Astrocyte of the hippocampus (primary cell): ENCODE measurements around the gene ABLIM3.

Experiments
- DNase-seq: peaks from one replicate; pipeline ENCODE4 v3.0.0; 2011; ENCODE audit warnings: low read depth, low spot score

ABLIM3 gene

DNA sequence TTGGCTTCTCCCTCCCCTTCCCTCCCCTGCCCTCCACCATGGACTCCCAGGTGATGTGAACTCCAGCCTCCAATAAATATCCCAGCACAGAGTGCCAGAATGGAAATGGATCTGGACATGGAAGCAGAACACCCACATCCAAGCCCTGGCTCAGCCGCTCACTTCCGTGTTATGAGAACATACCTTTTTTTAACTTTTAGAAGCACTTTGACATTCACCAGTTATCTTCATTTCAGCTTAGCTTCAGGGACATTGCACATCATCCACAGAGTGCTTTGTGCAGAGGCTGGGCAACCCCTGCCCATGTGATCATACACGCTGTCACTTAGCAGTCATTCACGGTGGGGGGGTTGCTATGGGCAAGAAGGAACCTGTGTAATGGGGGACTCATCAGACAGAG, 139.5 kb downstream of the ABLIM3 start:
- DNase-seq, result no peak

DNA sequence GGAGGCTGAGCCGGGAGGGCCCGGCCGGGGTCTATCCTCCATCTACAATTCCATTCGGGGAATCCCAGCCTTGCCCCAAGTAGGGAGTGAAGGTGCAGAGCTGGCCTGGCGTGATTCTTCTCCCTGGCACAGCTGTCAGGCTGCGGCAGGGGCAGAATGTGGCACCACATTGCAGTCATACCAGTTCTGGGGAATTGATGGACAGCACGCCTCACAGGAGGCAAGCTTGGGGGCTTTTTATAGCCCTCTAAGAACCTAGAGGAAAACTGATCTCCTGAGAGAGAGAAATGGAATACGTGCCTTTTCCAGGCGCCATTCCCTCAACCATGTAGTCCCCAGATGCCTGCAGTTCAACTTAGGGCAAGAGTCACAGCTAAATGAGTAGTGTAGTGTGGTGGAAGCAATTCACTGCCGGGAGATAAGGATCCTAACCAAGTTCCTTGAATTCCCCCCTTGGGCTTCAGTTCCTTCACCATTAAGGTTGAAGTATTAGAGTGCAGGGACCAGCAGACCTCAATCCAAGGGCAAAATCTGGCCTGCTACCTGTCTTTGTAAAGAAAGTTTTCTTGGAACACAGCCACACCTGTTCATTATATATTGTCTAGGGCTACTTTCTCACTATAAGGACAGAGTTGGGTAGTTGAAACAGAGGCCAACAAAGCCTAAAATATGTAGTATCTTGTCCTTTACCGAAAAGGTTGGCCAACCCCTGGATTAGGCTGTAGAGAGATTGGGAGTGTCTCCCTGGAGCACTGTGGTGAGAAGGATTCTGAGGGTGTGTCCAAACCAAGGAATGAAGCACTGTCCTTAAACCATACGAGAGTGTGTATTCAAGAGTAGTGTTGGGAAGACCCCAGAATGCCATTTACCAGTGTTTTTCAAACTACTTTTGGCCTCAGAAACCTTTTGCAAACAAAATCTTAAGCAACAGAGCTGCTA, 141.0 kb downstream of the ABLIM3 start:
- no peak for DNase-seq

DNA sequence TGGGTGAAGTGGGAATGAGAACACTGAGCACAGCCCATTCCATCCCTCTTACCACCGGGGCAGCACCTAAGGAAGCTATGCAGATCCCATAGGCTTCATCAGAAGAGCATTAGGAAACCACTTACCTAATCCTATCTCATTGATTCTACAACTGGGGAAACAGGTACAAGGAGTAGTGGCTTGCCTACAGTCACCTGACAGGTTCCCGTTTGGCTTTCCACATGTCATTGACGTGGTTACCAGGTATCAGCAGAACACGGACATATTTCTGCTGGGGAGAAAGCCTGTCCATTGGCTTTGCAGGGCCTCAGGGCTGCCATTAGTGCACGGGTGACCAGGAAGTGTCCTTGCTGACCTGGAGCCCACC, 141.7 kb downstream of the ABLIM3 start:
- no peak for DNase-seq

DNA sequence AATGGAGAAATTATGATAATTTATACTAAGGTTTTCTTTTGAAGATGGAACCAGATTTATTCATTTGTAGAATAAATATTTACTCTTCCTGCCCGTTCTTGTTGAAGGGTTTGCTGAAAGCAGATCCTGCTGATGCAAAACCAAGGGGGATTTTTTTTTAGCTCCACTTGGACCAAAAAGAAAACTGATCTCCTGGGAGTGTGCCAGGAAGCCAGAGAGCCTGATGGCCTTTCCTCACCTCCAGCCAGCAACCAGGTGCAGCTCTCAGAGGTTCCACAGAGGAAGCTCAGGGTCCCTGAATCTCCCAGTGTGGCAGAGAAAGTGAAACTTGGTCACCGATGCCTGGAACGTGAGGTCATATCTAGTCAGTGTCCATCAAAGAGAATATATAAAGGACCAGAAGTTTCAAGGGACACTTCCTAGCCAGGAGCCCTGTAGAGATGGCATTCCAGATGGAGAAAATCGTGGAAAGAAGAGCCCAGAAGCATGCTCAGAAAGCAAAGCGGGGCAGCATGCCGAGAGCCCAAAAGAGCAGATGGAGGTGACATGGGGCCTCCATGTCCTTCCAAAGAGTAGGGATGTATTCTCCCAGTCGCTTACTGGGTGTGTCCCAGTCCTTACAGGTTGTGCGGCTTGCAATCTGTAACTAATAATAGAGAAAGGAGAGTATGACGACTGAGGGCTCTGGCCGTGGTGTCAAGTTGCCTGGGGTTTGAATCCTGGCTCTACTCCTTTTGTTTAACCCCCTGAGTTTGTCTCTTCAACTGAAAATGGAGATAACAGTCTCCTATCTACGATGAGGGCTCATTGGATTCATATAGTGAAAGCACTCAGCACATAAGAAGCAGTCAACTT, 142.6 kb downstream of the ABLIM3 start:
- DNase-seq, result no peak

DNA sequence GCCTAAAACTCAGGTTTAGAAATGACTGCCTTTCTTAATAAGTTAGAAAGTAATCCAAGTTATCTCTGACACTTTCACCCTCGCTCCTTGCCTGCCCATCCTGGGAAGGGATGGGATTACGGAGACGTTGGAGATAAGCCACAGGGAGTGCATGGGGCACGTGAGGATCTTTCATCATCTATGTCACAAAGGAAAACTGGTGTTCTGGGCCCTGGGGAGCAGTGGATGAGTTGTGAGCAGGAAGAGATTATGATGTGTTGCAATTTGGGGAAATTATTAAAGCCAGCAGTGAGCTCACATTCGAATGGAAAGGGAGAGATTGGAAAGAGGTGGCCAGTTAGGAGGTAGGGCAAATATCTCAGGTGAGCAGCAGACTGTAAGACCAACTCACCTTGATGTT, 143.2 kb downstream of the ABLIM3 start:
- DNase-seq, result no peak

DNA sequence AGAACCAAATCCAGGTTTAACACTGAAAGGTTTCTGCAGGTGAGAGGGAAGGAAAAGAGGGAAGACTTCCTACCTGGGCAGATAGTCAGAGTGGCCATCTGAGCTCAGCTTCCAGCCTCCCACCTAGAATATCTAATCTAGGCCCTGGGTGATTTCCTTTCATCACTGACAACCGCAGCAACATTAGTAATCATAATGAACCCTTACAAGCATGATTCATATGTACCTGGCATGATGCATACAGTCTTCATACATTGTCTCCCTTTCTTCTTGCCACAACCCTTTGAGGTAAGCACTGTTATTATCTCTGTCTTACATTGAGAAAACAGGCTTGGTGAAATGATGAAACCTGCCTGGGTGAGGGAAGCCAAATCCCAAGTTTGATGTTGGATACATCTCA, 143.9 kb downstream of the ABLIM3 start:
- no peak for DNase-seq

DNA sequence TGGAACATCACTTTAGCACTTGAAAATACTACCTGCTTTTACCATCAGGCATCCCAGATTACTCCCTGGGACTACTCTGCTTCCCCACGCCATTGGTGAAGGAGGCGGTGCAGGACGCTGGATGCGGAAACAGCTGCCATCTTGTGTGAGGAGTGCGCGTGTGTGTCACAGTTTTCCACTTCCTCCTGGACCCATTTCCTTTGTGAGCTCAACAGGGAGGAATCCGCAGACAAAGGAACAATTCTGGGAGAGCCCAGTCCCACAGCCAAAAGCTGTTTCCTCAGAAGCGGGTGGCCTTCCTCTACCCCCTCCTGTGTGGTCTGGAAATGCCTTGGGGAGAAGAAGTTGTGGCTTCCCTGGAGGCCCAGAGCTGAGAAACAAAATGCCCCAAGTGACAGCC, 147.1 kb downstream of the ABLIM3 start:
- DNase-seq, result no peak

DNA sequence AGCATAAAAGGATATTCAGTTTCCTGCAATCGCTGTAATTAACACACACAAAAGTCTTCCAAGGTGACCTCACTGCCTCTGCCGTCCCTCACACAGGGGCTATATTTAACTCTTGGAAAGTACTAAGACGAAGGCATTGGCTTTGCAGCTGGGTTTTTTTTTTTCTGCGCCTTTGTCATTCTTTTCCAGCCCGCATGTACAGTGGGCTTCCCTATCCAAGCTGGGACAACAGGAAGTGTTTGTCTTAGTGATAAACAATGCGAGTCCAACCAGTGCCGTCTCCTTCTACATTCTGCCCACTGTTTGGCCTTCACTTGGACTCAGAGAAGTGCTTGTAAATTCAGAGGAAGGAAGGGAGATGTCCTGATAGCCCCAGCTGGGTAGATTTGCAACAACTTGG, 148.0 kb downstream of the ABLIM3 start:
- DNase-seq, result no peak

DNA sequence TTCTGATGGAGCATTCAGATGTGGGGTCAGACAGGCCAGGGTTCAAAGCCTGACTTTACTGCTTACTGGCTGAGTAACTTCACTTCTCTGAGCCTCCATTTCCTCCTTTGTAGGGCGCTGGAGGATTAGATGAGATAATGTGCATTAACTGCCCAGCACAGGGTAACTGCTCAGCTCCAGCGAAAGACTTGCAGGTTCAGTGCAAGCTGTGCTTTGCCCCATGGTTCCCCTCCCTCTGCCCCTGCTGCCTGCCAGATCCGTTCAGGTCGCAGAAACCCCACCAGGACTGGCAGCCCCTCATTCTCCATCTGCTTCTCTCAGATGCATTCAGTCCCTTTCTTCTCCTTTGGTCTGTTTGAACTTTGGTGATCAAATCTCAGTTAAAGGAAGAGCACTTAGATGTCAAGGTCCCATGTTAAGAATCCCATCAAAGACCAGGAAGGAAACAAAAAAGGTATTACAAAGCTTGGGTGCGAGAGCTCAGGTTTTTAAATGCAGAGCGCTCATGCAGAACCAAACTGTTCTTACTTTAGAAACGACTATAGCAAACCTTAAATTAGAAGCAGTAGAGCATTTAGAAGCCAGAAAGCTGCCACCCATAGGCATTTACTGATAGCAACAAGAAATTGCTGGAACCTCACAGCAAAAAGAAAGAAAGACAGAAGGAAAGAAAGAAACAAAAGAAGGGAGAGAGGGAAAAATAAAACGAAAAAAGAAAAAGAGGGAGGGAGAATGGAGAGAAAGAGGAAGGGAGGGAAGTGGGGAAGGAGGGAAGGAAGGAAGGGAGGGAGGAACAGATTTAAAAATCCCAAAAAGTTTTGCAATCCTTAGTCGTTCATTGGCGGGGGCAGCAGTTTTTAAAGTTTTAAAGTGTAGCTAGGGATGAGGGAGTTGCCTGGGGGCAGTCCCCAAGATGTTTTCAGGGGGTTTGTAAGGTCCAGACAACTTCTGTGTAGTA, 153.9 kb downstream of the ABLIM3 start:
- DNase-seq, result no peak

DNA sequence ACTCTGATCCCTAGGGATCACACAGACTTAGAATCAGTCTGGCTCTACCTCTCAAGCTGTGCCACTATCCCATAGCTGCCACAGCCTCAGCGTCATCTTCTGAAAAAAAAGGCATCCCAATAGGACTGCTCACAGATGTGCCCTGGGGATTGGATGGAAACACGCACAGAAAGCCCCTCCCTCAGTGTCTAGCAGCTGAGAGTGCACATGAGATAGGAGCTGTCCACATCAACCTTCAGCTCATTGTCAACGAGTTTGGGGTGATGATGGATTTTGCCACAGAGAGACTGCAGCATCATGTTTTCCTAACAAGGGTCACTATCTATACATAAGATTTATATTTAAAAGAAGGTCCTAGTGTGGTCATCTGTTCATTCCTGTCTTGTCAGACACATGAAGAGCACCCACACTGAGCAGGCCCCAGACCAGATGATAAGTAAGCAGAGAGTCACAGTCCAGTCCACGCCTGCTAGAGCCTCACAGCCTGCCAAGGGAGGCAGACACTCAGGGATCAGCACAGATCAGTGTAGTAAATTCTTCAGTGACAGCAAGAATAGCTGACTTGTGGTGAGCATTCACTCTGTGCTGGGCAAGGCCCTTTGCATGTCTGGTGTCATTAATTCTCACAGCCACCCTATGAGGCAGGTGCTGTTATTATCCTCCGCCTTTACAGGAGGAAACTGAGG, 156.2 kb downstream of the ABLIM3 start:
- DNase-seq, result no peak

DNA sequence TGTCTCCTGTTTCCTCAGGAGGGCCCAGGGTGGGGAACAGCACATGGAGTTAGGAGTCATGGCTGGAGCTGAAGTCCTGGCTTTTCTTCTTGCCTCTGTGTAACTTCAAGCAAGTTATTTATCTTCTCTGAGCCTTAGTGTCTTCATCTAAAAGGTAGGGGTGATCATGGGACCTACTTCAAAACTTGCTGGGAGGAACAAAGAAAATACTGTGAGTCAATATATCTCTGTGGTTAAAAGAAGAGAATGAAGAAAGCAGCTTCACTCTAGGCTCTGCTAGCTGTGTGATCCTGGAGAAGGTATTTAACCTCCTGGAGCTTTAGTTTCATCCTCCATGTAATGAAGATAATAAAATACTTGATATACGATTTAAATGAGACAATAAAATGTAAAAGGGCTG, 156.9 kb downstream of the ABLIM3 start:
- DNase-seq, result no peak

DNA sequence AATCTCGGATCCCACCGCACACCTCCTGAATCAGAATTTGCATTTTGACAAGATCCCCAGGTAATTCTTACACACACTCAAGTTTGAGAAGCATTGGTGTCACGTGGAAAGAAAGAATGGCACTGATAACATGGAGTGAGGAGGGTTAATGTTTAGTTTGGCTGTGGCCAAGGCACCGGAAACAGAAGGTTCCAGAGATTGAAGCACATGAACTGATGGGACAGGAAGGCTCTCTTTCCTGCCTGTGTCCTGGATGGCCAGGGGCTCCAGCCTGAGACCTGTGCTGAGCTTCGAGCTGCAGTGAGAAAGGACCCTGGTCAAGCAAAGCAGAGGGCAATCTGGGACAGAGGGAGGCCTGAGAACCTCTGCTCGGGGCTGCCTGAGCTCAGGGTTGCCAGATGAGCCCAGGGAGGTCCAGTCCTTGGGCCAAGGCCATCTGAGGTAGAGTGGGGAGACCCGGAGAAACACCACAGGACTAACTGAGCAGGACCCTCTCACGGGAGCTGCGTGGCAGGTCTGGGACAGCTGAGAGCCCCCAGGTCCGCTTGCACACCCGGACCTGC, 157.6 kb downstream of the ABLIM3 start:
- DNase-seq, result no peak

DNA sequence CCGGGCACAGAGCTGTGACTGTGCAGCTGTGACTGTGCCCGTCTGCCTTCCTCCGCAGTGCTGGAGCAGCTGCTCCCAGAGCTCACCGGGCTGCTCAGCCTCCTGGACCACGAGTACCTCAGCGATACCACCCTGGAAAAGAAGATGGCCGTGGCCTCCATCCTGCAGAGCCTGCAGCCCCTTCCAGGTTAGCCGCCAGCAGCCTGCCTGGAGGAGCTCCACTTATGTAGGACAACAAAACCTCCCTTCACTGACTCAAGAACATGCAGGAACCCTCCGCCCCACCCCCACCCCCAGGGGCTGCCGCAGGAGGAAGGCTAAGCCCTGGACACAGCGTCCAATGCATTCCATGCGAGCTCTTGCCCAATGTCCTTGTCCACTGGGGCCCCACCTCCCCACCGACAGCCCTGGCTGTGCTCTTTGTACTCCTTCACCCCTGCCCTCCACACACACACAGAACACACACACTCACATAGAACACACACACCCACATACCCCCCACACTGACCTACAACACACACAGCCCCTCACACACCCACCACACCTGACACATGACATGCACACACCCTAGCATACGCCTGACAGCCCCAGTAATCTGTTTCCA, 158.3 kb downstream of the ABLIM3 start:
- no peak for DNase-seq

DNA sequence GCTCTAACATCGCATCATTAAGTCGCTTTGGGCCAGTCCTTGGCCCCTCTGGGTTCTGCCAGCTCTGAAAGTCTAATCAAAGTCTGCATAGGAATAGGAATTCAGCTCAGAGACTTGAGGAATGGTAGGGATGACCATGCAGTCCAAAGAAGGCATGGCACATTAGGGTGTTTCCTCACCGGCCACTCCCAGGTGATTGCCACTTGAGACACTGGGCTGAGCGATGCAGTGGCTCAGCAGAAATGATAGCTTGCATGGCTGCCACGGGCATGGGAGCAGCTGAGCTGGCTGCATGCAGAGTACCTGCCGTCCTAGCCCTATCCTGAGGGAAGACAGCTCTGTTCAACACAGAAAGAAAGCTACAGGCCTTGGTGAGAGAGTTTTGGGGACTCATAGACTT, 159.1 kb downstream of the ABLIM3 start:
- no peak for DNase-seq

DNA sequence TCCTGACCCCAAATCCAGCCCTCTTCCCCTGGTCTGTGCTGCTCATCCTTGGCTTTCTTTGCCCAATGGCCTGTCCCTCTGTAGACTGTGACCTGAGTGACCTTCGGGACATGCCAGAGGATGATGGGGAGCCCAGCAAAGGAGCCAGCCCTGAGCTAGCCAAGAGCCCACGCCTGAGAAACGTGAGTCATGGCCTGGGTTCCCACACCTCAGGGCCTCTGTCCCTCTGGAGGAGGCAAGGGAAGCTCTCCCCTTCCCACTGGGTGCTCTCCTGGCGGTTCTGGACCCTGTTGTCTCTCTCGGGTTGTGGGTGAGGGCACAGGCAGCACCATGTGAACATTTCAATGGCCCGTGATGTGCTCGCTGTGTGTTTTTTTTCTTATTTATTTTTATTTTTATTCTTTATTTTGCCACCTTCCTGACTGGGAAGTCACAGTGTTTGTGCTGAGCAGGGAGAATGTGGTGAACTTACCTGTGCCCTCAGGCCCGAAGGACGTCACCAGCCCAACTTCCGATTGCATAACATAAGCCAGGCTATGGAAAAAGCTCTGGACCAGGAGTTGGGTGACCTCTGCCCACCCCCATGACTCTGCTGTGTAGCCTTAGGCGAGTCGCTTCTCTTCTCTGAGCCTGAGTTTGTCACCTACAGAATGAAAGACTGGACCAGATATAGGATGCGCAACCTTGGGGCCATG, 159.9 kb downstream of the ABLIM3 start:
- DNase-seq, result no peak

DNA sequence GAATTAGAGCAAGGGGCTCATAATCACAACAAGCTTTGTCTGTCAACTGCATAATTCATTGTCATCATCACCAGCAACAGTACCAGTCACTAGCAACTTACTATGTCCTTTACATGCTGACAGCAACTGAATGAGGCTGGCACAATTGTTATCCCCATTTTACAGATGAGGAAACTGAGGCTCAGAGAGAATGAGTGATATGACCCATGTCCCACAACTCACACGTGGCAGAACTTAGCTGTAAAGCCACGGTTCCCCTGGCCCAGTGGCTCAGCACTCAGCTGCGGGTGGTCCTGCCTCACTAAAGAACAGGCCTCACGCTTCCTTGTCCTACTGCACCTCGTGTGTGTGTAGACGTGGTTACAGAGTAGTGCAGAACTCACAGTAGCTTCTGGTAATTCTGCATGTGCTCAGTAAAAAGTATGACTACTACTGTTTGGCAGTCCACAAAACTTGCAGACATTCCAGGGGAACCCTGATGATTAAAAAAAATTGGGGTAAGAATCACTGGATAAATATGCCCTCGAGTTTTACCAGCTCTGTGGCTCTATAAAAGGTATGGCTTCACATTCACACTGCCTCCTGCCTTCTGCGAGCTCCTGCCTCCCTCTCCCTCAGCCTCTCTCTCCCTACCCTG, 160.6 kb downstream of the ABLIM3 start:
- peak; percentile 51 for DNase-seq

DNA sequence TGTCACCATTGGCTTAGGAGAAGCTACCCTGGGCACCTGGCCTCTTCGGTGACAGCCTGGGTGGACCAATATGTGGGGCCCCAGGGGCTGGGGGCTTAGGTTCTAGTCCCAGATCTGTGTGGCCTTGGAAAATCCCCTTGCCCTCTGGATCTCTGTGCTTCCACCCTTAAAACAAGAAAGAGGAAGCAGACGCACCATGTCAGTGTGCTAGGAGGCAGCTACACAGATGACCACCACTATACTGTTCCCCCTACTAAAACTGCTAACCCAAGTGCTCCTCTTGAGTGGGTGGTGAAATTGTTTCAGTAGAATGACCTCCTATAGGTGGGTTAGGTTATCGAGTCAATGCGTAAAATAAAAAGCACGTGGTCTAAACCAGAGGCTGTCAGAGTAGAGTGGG, 161.3 kb downstream of the ABLIM3 start:
- DNase-seq, result no peak

DNA sequence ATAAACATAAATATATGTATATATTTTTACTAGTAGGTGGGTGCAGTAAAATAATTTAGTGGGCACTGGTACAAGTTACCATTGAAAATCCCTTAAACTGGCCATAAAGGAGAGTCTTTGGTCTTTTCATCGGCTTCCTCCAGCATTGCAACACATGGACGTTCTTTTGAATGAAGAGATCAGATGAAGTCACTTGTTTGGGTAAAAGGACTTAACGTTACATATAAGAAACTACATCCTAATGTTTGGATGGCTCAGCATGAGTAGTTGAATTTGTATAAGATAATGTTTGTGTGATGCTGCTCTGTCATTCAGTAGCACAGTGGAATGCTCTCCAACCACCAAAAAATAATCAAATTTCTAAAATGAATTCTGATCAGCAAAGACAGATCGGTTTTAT, 161.9 kb downstream of the ABLIM3 start:
- DNase-seq, result no peak
